Fibroblast of lung (primary cell): ENCODE data around the gene WDFY1. TPM values are rescaled to one million over a fixed set of nuclear protein-coding genes. Genes with fewer than 3 reads are reported as not detected.

Experiments
- DNase-seq, 2 donors: peaks; one replicate each; pipeline versions ENCODE4 v3.0.0 to v3.0.0-alpha.2; 2010; ENCODE audit warnings: low read depth in 2 of 2
- H2AFZ ChIP-seq: 2 replicates; pipeline ENCODE4 v1.5.1; 2012; ENCODE audit warnings: low read length, control low read depth, inconsistent platforms
- H3K27ac ChIP-seq: 2 replicates; pipeline ENCODE4 v1.5.1; 2011; ENCODE audit warnings: low read length, control low read depth; ENCODE audit not compliant: insufficient read depth
- H3K27me3 ChIP-seq: 2 replicates; pipeline ENCODE4 v1.5.1; 2011; ENCODE audit warnings: mild to moderate bottlenecking, low read length; ENCODE audit not compliant: control insufficient read depth, insufficient read depth
- H3K36me3 ChIP-seq: 2 replicates; pipeline ENCODE4 v1.5.1; 2011; ENCODE audit warnings: low read length; ENCODE audit not compliant: control insufficient read depth, insufficient read depth
- H3K4me1 ChIP-seq: 2 replicates; pipeline ENCODE4 v1.5.1; 2011; ENCODE audit warnings: low read length; ENCODE audit not compliant: control insufficient read depth, insufficient read depth; ENCODE audit errors: extremely low read depth
- H3K4me2 ChIP-seq: 2 replicates; pipeline ENCODE4 v1.5.1; 2011; ENCODE audit warnings: low read length, control low read depth; ENCODE audit not compliant: insufficient read depth; ENCODE audit errors: extremely low read depth
- H3K4me3 ChIP-seq, 4 experiments: fragments of 200-600 bp in 1 of 4; sonication (generic) in 1 of 4; replicated peaks in 1 of 4; 2 replicates each; pipeline ENCODE4 v1.5.1; 2011 to 2016; ENCODE audit warnings: low read length in 4 of 4, low read depth in 3 of 4, mild to moderate bottlenecking in 3 of 4, control low read depth in 2 of 4, inconsistent platforms in 1 of 4, mixed read lengths in 1 of 4; ENCODE audit not compliant: insufficient read depth in 1 of 4; ENCODE audit errors: control extremely low read depth in 1 of 4
- H3K79me2 ChIP-seq: 2 replicates; pipeline ENCODE4 v1.5.1; 2012; ENCODE audit warnings: mild to moderate bottlenecking, low read length, inconsistent platforms; ENCODE audit not compliant: control insufficient read depth, insufficient read depth
- H3K9ac ChIP-seq: 2 replicates; pipeline ENCODE4 v1.5.1; 2011; ENCODE audit warnings: mild to moderate bottlenecking, low read length, control low read depth; ENCODE audit not compliant: insufficient read depth
- H3K9me3 ChIP-seq: 2 replicates; pipeline ENCODE4 v1.5.1; 2012; ENCODE audit warnings: low read depth, low read length; ENCODE audit not compliant: control insufficient read depth, insufficient read depth
- H4K20me1 ChIP-seq: 2 replicates; pipeline ENCODE4 v1.5.1; 2011; ENCODE audit warnings: low read length; ENCODE audit not compliant: control insufficient read depth, insufficient read depth; ENCODE audit errors: extremely low read depth
- CTCF ChIP-seq, 2 donors: IDR thresholded peaks in 1 of 2; conservative IDR thresholded peaks in 1 of 2; 1 replicate in 1 of 2; 2 replicates in 1 of 2; pipeline ENCODE4 v1.5.1; 2011 to 2012; ENCODE audit warnings: low read length in 2 of 2, control low read depth in 1 of 2, inconsistent platforms in 1 of 2, low read depth in 1 of 2, mild to moderate bottlenecking in 1 of 2
- EZH2 ChIP-seq: IDR thresholded peaks from 2 replicates; pipeline ENCODE4 v1.5.1; 2012; ENCODE audit warnings: low read length, control low read depth, mild to moderate bottlenecking; ENCODE audit errors: missing control alignments
- polyA plus RNA-seq, 2 donors: library from polyadenylated mRNA; depleted of rRNA in 1 of 2; stranded (reverse) in 1 of 2; unstranded in 1 of 2; fragments of >200 nt; gene quantifications; 2 replicates each; pipeline ENCODE4 v1.2.1, GENCODE V29; 2011 to 2012; ENCODE audit warnings: missing spikeins in 1 of 2
- total RNA-seq: library from RNA; depleted of rRNA; stranded (reverse); fragments of >200 nt; gene quantifications from 2 replicates; pipeline ENCODE4 v1.2.1, GENCODE V29; 2014

WDFY1 gene
- total and polyA plus RNA-seq, 2 donors (not counting 1 experiment from before 2014, with no cell fraction given): 79.1 to 156 TPM

- Histone ChIP-seq H3K36me3 (peaks cover 4% of the 10 kb centered on the region), H3K27me3 (no peaks in the 10 kb centered on the region), H3K27ac (peak overlapping the region; percentile 90), H3K4me1 (peaks cover 5% of the 10 kb centered on the region), H3K79me2 (peaks cover 39% of the 10 kb centered on the region), H2AFZ (peak overlapping the region; percentile 37), H3K4me3 (no peak overlapping the region), H4K20me1 (no peaks in the 10 kb centered on the region), H3K9ac (no peak overlapping the region), H3K4me2 (peak overlapping the region; percentile 78), H3K9me3 (no peaks in the 10 kb centered on the region)
- no peak for TF ChIP-seq EZH2
- no peak for TF ChIP-seq CTCF (conservative IDR thresholded peaks at IDR 0.05 in 1 of 2, IDR thresholded peaks at IDR 0.05 in 1 of 2; ENCODE audit: low read depth in 1 of 2, low read length in 2 of 2)
- DNase-seq: no peak
Observed at GRCh38 chr2:223956300-223956699, 11.2 kb upstream of the WDFY1 start.

GRCh38 chr2:223954401-223954800 is 9.3 kb upstream of the WDFY1 start:
- H3K4me1 ChIP-seq: peaks cover 5% of the 10 kb centered on the region
- H3K27ac ChIP-seq: no peak overlapping the region
- peaks cover 22% of the 10 kb centered on the region for H3K79me2 ChIP-seq
- no peak overlapping the region for H3K4me3 ChIP-seq
- H3K36me3 ChIP-seq: no peaks in the 10 kb centered on the region
- H3K9ac ChIP-seq: no peak overlapping the region
- peak; percentile 62 to 85 for DNase-seq
- H3K27me3 ChIP-seq: no peaks in the 10 kb centered on the region
- no peaks in the 10 kb centered on the region for H3K9me3 ChIP-seq
- no peak overlapping the region for H3K4me2 ChIP-seq
- TF ChIP-seq CTCF (conservative IDR thresholded peaks at IDR 0.05 in 1 of 2, IDR thresholded peaks at IDR 0.05 in 1 of 2; ENCODE audit: low read depth in 1 of 2, low read length in 2 of 2): no peak
- no peak for TF ChIP-seq EZH2
- no peak overlapping the region for H2AFZ ChIP-seq
- no peaks in the 10 kb centered on the region for H4K20me1 ChIP-seq

- Histone ChIP-seq H3K4me3 (no peak overlapping the region), H3K36me3 (no peaks in the 10 kb centered on the region), H3K9me3 (no peaks in the 10 kb centered on the region), H3K27me3 (no peaks in the 10 kb centered on the region), H4K20me1 (no peaks in the 10 kb centered on the region), H3K79me2 (peaks cover 2% of the 10 kb centered on the region), H2AFZ (no peak overlapping the region), H3K9ac (no peak overlapping the region), H3K4me1 (peaks cover 5% of the 10 kb centered on the region), H3K27ac (no peak overlapping the region), H3K4me2 (no peak overlapping the region)
- TF ChIP-seq EZH2: no peak
- TF ChIP-seq CTCF (conservative IDR thresholded peaks at IDR 0.05 in 1 of 2, IDR thresholded peaks at IDR 0.05 in 1 of 2; ENCODE audit: low read depth in 1 of 2, low read length in 2 of 2): no peak
- DNase-seq: no peak
Observed at GRCh38 chr2:223952280-223952968, 7.3 kb upstream of the WDFY1 start.
